HG02840 (cell line): ENCODE results near the gene CYP11A1.

ENCODE experiments used
- ATAC-seq: cut with Tn5 transposase; IDR thresholded peaks from one replicate; pipeline ENCODE4 v1.9.1; 2021; ENCODE audit warnings: mild to moderate bottlenecking, moderate library complexity, moderate number of reproducible peaks; ENCODE audit not compliant: unreplicated experiment, low FRiP score

Gene CYP11A1

DNA sequence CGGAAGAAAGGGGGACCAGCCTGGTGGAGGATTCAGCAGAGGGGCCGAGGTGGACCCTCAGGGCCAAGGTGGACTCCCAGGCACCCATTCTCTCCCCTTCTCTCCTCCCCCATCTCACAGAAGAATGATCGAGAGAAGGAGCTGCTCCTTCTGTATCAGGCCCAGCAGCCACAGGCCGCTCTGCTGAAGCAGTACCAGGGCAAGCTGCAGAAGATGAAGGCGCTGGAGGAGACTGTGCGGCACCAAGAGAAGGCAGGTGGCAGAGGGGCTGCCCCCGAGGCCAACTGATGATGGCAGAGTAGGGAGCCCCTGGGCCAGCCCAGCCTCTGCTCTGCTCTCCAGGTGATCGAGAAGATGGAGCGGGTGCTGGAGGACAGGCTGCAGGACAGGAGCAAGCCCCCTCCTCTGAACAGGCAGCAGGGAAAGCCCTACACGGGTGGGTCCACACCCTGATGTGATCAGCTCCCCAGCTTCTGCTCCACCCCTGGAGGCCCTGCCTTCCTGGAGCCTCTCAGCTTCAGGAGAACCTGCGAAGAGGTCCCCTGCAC, 36.5 kb downstream of the CYP11A1 start:
- no peak for ATAC-seq

DNA sequence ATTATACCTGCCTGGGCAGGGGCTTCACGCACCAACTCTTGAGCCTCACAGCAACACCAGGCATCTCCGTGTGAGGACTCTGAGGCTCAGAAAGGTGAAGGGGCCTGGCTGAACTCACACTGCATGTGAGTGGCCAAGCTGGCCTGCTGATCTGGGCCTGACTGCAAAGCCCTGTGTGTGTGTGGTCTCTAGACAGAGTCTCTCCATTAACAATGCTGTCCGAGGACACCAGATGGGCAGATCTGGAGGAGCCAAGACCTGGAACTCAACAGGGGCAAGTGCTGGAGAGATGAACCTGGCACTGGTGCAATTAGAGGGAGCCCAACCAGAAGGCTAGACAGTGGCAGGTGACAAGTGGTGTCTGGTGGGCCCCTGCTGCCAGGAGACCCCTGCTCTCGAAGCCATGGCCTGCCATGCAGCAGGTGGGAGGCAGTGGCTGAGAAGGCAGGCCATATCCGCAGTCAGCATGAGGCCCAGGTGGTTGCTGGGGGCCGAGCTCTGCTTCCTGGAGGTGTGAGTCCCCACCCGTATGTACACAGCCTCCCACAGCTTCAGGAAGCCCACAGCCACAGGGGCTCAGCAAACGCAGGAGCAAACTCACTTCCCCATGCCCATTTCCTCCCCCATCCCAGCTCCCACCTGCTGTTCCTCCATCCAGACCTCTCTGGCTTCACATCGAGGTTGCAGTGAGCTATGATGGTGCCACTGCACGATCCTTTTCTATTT, 39.0 kb downstream of the CYP11A1 start:
- ATAC-seq: no peak

DNA sequence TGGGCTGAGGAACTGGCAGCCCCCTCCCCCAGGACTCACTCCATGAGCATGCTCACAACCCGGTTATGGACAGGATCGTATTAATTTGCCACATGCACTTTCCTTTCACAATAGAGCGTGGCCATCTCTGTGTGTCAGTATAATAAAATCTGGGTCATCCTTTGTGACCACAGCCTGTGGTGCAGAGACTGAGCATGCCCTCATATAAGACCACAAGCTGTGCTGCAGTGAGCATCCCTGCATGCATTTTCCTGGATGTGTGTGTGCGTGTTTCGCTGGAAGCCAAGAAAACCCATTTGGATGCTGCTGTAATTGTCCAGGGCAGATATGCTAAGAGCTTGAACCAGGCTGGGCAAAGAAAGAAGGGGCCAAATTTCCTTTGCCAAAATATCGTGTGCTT, 39.7 kb downstream of the CYP11A1 start:
- ATAC-seq: no peak

DNA sequence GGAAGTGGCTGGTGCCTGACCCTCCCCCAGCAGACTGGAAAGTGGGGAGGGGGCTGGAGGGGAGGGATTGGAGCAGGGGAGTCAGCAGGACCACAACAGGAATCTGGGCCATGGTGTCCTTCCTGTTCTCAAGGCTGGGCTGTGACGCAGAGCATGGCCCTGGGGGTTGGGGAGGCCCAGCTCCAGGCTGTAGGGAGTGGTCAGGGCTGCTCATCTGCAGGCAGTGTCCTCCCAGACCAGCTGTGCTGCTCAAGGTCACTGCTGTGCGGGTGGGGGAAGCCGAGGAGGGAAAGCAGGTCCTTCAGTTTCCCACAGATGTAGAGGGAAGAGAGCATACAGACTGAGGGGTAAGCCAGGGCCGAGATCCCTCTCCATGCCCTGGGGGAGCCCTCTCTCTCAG, 40.7 kb downstream of the CYP11A1 start:
- no peak for ATAC-seq

DNA sequence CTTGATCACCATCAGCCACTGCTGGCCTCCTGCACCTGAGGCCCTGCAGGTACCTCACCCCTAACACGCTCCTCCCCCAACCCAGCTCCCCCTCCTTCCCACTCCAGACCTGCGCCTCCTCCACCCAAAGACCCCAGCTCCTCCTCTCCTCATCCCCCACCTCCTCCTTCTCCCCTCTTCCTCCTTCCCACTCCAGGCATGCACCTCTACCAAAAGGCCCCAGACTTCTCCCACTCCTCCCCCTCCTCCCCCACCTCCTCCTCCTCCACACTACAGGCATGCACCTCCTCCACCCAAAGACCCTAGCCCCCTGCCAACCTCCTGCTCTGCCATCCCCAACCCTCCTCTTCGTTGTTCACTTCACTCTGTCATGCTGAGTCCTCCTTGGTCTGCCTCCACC, 42.7 kb downstream of the CYP11A1 start:
- no peak for ATAC-seq

DNA sequence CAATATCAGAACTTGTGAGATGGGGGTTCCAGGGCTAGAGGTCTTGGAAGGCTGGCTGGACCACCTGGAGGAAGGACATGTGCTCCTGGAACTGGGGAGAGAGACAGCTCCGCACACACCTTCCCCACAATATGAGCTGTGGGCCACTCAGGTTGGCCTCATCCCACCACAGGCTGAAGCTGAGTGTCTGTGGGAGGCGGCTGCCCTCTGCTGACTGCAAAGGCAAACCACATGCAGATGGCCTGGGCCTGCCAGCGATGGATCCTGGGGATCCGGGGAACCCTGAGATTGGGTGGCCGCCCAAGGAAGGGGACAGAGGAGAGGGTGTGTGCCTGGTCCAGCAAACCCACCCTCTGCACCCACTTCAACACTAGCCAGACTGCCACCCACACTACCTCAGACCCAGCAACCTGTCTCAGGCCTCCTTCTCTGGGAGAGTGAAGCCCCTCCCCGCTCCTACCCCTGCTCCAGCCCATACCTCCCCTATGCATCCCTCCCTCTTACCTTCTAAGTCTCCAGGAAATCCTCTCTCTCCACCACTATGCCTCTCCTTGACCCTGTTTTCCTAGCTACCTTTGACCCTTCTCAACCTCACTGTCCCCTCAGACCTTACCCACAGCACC, 44.8 kb downstream of the CYP11A1 start:
- no peak for ATAC-seq

DNA sequence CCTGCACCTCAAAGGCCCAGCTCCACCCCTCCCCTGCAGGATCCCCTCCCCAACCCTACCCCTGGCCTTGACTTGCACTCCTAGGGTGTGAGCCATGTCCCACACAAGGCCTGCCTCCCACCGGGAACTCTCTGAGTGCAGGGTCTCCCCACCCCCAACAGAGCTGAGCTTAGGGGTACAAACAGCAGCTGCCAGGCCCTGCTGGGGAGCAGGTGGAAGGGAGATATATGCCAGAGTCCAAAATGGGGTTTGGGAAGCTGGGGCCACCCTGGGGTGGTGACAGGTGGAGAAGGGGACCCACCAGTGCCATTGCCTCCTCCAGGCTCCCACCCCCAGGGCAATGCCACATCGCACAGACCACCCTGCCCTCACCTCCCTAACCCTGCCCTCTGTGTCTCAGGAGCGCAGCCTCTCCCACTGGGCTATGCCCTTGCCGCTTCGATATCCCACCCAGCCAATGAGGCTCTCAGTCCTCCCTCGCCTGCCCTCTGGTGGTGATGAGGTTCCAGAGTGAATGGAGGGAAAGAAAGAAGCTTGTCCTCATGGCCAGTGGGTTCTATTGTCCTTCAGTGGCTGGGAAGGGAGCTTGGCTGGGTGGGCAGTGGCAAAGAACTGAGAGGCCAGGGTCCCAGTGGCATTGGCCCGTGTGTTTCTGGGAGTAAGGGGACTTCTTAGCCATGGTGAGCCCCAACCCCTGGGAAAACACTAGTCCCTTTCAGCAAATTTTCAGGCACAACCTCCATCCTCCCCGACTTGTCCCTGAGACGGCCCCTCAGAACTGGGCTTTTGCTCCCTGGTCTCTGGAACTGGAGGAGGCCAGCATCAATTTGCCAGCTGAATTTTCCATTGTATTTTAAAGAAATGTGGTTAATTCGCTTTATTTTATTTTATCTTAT, 46.8 kb downstream of the CYP11A1 start:
- ATAC-seq: no peak

DNA sequence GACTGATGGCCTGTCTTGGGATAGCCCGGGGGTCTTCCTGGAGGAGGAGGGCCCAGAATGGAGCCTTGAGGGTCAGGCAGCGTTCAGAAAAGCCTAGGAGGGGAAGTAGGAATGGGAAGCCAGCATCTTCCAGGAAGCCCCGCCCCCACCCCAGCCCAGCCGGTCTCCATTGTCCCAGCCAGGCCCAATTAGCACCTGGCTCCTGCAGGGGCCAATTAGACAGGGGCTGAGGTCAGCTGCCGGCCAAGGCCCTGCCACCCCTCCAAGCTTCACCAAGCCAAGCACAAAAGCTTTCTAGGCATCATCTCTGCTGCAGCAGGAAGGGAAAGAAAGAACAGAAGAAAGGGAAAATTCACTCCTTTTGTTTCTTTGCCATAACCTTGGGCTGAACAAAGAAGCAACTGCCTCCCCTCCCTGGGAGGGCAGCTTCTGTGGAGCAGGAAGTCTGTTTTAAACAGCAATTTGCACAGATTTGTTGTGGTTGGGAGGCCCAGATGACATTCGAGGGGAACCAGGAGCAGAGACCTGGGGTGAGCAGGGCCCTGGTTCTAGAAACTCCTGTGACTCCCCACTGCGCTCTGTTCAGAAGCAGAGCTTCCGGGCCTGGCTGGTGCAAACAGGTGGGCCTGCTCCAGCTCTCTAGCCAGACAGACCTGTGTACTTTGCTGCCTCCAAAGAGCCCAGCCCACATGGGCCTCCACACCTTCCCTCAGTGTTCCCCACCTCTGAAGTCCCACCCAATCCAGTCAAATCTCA, 47.7 kb downstream of the CYP11A1 start:
- no peak for ATAC-seq

DNA sequence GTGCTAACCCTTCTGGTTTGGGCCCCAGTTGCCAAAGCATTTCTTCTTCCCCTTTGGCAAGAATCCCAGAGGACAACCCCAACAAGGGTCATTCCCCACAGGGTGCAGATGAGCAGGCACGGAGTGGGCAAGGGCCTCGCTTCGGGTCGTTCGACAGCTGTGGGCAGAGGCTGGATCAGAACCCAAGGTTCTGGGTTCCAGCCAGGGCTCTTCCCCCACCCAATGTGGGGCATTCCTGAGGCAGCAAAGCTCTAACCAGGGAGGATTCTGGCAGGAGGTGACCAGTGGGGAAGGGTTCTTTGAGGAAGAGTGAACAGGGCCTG, 48.3 kb downstream of the CYP11A1 start:
- ATAC-seq: no peak

DNA sequence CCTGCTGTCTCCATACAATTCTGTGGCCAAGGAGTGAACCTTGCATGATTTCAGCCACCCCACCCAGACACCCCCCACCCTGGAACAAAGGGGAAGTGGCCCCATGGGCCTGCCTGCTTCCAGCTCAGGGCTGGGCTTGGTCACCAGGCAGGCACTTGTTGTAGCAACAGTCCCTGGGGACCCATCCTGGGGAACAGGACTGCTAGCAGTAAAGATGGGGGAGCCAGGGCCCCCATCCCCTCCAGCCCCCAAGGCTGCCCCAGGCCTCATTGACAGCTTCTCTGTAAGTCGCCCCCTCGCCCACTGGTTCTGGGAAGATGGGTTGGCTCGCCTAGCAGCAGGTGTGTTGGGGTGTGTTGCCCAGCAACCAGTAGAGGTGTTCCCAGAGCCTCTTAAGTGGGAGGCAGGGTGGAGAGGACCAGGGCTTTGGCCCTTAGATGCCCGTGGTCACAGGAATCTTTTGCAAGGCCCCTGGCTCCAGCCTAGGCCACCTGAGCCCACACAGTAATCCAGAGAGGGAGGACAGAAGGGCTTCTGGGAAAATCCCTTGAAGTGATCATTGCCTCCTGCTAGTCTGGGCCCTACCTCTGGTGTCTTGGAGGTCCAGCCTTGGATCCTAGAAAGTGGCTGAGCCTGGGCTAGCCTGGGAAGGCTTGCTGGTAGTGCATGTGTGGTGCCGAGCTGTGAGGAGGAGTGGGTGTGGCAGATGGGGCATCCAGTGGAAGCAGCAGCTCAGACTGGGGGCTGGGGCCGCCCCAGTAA, 48.9 kb downstream of the CYP11A1 start:
- no peak for ATAC-seq

DNA sequence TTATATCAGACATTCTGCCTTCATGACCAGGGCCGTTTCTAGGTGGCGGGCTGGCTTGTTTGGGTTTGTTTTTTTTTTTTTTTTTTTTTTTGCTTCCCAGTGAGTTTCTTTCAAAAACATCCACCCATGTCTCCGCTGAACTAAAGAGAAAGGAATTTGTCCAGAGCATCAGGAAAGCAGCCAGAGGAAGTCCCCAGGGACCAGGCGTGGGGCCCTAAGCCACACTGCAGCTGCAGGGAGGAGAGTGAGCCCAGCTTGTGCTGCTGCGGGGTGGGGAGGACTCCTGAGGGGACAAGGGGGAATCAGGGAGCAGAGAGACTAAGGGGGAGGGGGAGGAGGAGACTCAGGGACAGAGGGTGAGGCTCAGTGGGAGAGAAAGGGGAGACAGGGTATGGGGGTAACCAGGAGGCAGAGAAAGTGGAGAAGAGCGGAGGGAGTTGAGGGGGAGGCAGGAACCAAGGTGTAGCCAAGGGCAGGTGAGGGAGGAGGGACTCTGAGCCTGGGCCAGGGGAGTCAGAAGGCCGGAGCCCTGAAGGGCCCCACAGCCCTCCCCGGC, 49.5 kb downstream of the CYP11A1 start:
- no peak for ATAC-seq

DNA sequence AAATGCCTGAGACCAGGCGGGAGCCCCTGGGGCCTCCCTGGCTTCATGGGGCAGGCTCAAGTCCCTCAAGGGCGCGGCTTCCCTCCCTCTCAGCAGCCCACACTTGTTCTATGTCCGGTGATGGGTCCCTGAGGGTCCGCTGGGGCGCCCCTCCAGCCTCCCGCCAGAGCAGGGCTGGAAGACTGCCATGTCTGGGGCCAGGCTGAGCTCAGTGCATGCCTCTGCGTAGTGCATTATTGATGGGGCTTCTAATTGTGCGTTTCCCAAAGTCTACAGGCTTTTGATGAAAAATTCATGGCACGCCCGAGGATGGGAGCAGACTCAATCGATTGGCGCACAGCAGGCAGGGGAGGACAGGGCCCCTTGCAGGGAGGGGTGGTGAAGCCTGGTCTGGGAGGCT, 51.3 kb downstream of the CYP11A1 start:
- ATAC-seq: no peak

DNA sequence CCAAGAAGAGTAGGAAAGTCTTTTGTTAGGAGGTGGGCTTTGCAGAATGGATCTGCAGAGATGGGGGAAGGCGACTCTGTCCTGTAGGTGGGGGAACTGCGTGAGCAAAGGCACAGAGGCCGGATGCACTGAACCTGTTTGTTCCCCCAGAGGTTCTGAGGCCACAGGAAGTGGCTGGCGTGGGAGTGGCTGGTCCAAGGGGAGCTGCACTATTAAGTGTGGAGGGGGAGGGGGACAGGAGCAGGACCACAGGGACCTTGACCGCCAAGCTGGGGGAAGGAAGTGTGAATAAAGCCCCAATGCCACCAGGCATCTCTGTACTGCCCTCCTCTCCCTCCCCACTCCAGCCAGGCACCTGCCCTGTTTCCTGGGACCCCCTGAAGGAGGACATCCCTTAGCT, 51.8 kb downstream of the CYP11A1 start:
- no peak for ATAC-seq

DNA sequence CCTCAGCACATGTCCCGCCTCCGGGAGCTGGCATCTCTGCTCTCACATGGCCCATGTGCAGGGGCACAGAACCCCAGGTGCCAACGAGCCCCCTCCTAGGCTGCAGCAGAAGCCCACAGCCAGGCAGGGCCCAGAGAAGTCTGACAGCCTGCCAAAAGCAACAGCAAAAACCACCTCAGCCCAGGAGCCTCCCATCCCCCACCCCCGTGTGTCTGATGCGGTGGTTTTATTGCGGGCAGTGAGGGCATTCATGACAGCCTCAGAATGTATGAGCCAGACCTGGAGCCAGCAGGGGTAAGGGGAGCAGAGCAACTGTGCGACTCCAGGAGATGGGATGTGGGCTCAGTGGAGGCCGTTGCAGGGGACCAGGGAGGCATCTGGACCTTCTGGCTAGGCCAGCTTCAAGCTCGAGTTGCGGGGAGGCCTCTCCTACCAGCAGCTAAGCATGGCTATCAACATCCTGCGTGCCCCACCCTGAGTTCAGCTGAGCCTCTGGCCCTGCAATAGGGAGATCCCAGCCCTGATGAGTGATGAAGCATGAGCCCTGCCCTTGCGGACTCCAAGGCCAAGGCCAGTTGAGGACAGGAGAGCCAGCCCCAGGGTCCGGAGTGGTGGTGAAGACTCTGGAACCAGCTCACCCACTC, 52.5 kb downstream of the CYP11A1 start:
- no peak for ATAC-seq

DNA sequence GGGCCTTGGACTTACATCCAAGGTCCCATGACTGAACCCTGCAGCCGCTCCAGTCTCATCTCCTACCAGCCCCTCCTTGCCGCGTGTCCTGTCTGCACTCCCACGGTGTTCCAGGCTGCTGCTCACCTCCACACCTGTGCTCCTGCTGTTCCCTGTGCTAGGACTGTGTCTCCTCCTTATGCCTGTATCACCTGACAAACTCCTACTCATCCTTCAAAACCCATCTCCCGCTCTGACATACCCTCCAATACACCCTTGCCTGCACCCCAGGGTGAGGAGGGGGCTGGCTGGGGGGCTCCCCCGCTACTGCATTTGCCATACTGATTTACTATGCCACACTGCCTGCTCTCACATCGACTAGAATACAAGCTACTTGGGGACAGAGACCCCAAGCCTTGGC, 53.6 kb downstream of the CYP11A1 start:
- ATAC-seq: no peak

DNA sequence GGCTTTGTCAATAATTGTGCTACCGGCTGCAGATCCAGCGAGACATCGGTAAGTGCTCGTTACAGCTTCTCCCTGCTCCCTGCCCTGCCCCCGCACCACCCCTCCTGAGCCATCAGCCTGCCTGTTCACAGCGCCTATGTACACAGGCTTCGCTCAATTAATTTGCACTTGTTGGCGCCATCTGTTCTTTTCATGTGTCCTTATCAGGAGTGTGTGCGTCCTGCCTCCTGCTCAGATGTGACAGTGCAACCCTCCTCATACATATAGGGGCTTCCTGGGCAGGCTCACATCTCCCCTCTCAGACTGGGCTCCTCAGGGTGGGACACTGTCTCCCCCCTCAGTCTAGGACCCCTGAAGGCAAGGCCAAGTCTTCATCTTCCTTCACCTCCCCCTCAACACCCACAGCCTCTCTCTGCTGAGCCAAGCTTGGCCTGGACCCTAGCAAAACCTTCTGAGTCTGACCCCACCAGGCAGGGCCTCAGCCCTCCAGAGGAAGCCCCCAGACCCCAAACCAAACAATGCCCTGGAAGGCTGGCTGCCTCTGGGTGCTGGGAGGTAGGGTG, 54.9 kb downstream of the CYP11A1 start:
- no peak for ATAC-seq

DNA sequence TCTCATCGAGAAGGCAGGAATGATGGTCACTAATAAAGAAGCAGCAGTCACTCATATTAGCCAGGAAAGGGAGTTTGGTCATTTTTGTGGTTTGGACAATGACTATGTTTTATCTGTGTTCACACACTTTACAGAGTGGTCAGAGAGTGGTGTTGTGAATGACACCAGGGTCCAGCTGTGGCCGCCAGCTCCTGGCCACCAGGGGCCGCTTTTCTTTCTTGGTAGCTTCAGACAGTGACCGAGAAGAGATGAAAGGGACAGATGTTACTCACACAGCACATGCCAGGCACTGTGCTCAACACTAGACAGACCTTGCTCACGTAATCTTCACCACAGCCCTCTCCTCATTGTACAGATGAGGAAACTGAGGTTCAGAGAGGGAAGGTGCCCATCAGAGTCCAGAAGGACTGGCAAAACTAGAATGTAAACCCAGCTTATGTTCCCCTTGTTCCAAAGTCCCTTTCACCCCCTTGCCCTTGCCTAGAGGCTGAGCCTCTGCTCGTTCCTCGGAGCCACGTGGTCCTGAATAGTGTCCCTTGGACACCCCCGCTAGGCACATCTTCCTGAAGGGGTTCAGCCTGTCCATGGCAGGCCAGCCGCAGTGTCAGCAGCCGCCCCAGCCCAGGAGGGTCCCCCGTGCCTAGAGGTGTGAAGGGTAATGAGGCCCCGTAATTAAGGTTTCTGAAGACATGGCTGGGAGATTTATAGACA, 55.6 kb downstream of the CYP11A1 start:
- ATAC-seq: no peak
